Astrocyte of the spinal cord (primary cell): ENCODE measurements around the gene SEMA3B.

ENCODE experiments used
- DNase-seq: peaks from one replicate; pipeline ENCODE4 v3.0.0; 2011; ENCODE audit warnings: low read depth, low spot score
- H3K4me3 ChIP-seq: 2 replicates; pipeline ENCODE4 v1.5.1; 2011; ENCODE audit warnings: low read depth, mild to moderate bottlenecking, low read length, moderate library complexity
- CTCF ChIP-seq: IDR thresholded peaks from 2 replicates; pipeline ENCODE4 v1.5.1; 2012; ENCODE audit warnings: low read depth, mild to moderate bottlenecking, low read length, inconsistent platforms
- in situ Hi-C: cut with HindIII; loops from 2 replicates; pipeline ENCODE4 v1.10.0; 2017; ENCODE audit warnings: low sequenced_read_pairs

The SEMA3B gene

GRCh38 chr3:50231581-50231980, 37.4 kb upstream of the SEMA3B start:
- in situ Hi-C loops = no loop called here
- no peak for DNase-seq
- TF ChIP-seq CTCF = no peak
- H3K4me3 ChIP-seq = no peak overlapping the region

- no peak overlapping the region for H3K4me3 ChIP-seq
- DNase-seq = no peak
- in situ Hi-C loops = no loop called here
- TF ChIP-seq CTCF = no peak
These were observed 36.6 kb upstream of the SEMA3B start for GRCh38 chr3:50232303-50232702.

- in situ Hi-C loops = no loop called here
- H3K4me3 ChIP-seq = no peak overlapping the region
- no peak for TF ChIP-seq CTCF
These were observed 35.8 kb upstream of the SEMA3B start for GRCh38 chr3:50233176-50233575.

GRCh38 chr3:50235716-50236483, 33.0 kb upstream of the SEMA3B start, which contains the start of gene GNAI2:
Gene GNAI2, plus strand, starts transcription at chr3:50236204. Its CDS starts 132 bp downstream, at chr3:50236336.
- DNase-seq = peak; percentile 99
- H3K4me3 ChIP-seq = peak within 1 kb of the TSS; percentile 95
- in situ Hi-C loops = no loop called here
- TF ChIP-seq CTCF = no peak

More at GRCh38 chr3:50233176-50233575, 35.8 kb upstream of the SEMA3B start:
- DNase-seq = no peak

- H3K4me3 ChIP-seq = peak overlapping the region; percentile 95
- in situ Hi-C loops = no loop called here
- no peak for DNase-seq
- TF ChIP-seq CTCF = no peak
These were observed 32.3 kb upstream of the SEMA3B start for GRCh38 chr3:50236484-50237132.

GRCh38 chr3:50237133-50237651, 31.8 kb upstream of the SEMA3B start:
- no peak for DNase-seq
- H3K4me3 ChIP-seq = peak overlapping the region; percentile 95
- in situ Hi-C loops = no loop called here
- no peak for TF ChIP-seq CTCF
